HepG2 (cell line): ENCODE results near the gene PEX11B. TPM values are rescaled to one million over a fixed set of nuclear protein-coding genes. Genes with fewer than 3 reads are reported as not detected.

ENCODE experiments used
- ETV5 ChIP-seq: IDR thresholded peaks from 2 replicates; pipeline ENCODE4 v1.6.1; 2018; ENCODE audit warnings: missing biosample characterization, missing genetic modification reagents, inconsistent platforms, borderline replicate concordance
- FLYWCH1 ChIP-seq: sonication (generic); formaldehyde crosslinking; IDR thresholded peaks from 2 replicates; pipeline ENCODE4 v1.8.1; 2023; ENCODE audit warnings: mild to moderate bottlenecking, missing genetic modification reagents
- HNF4A ChIP-seq: sonication (generic); formaldehyde crosslinking; IDR thresholded peaks from 2 replicates; pipeline ENCODE4 v1.4.0; 2020; ENCODE audit warnings: missing genetic modification reagents
- PAWR ChIP-seq: sonication (generic); formaldehyde crosslinking; IDR thresholded peaks from 2 replicates; pipeline ENCODE4 v1.4.0; 2020; ENCODE audit warnings: missing genetic modification reagents, mild to moderate bottlenecking, borderline replicate concordance
- PHF8 ChIP-seq: sonication (generic); formaldehyde crosslinking; IDR thresholded peaks from 2 replicates; pipeline ENCODE4 v1.5.0; 2020; ENCODE audit warnings: missing genetic modification reagents
- RARA ChIP-seq: IDR thresholded peaks from 2 replicates; pipeline ENCODE4 v1.6.1; 2016; ENCODE audit warnings: missing genetic modification reagents, missing compliant biosample characterization
- ZBTB20 ChIP-seq: sonication (generic); formaldehyde crosslinking; IDR thresholded peaks from 2 replicates; pipeline ENCODE4 v1.8.1; 2023; ENCODE audit warnings: missing genetic modification reagents, low read depth, mild to moderate bottlenecking, borderline replicate concordance
- ZNF737 ChIP-seq: sonication (generic); formaldehyde crosslinking; IDR thresholded peaks from 2 replicates; pipeline ENCODE4 v1.5.0; 2020; ENCODE audit warnings: missing genetic modification reagents, mild to moderate bottlenecking, borderline replicate concordance
- polyA plus RNA-seq, 8 experiments: library from polyadenylated mRNA; depleted of rRNA in 3 of 8; stranded (reverse) in 7 of 8; unstranded in 1 of 8; fragments of >200 nt; fragmentation: Illumina TruSeq in 4 of 8; extraction: Trizol in 4 of 8; gene quantifications; 2 replicates each; pipeline versions ENCODE4 v1.2.1 to v1.2.3, GENCODE V29; 2011 to 2016; ENCODE audit warnings: low read depth in 4 of 8, missing spikeins in 1 of 8, mixed read lengths in 1 of 8; ENCODE audit not compliant: insufficient read depth in 1 of 8
- total RNA-seq, 5 experiments: library from RNA; depleted of rRNA; stranded (reverse); fragments of >200 nt; fragmentation: Illumina TruSeq; extraction: Trizol; gene quantifications; 2 replicates each; pipeline ENCODE4 v1.2.3, GENCODE V29; 2016; ENCODE audit warnings: low read depth in 1 of 5
- TF ChIP-seq, protein P1 (sequence below), 2 experiments: sonication (generic) in 1 of 2; formaldehyde crosslinking in 1 of 2; IDR thresholded peaks; 2 replicates each; pipeline versions ENCODE4 v1.6.1 to v1.9.0; 2014 to 2022; ENCODE audit warnings: antibody characterized with exemption in 1 of 2, borderline replicate concordance in 1 of 2, inconsistent platforms in 1 of 2, low read depth in 1 of 2, missing genetic modification reagents in 1 of 2
- TF ChIP-seq, protein P2 (sequence below): sonication (generic); formaldehyde crosslinking; IDR thresholded peaks from 2 replicates; pipeline ENCODE4 v1.4.0; 2020; ENCODE audit warnings: missing genetic modification reagents
- TF ChIP-seq, protein P3 (sequence below): sonication (generic); formaldehyde crosslinking; IDR thresholded peaks from 2 replicates; pipeline ENCODE4 v1.5.0; 2020; ENCODE audit warnings: mild to moderate bottlenecking, missing genetic modification reagents, borderline replicate concordance

PEX11B gene
- total and polyA plus RNA-seq, 2 of the 13 experiments (the other 11 are each of a cell fraction or from before 2014, with no cell fraction given), result 21.6 to 48.4 TPM

DNA sequence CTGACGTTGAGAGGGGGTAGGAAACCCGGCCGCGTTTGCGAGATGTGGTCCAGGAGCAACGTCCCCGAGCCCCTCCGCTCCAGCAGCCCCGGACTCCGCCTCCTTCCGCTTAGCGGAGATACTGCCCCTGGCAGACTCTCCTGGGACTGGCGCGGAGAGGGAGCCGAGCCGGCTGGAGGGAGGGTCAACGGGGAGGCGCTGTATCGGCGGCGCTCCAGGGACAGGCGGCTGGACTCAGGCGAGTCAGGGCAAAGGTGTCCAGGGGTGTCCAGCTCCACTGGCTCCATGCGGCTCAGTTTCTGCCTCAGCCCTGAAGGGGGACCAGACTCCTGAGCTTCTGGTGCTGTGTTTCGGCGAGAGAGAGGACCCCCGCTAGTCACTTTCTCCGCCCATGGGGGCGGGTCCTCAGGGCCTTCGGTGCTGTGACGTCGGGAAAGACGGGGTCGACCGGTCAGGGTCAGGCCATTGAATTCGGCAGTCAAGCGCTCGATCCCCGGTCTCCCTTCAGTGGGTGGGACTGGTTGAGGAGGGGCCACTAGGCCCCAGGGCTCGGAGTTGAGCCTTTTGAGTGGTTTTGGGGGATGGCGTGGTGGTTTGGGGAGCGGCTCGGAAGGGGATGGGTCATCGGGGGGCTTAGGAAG lies 42.1 kb upstream of the PEX11B start (continued):
- no peak for TF ChIP-seq FLYWCH1 (CRISPR knock-in tag)
- peak; percentile 78; the same call in 1 of the 2 replicates for TF ChIP-seq ZBTB20 (CRISPR knock-in tag)
- TF ChIP-seq ETV5 (CRISPR knock-in tag), result peak; percentile 71; the same call in 1 of the 2 replicates
- TF ChIP-seq, protein P1, sequence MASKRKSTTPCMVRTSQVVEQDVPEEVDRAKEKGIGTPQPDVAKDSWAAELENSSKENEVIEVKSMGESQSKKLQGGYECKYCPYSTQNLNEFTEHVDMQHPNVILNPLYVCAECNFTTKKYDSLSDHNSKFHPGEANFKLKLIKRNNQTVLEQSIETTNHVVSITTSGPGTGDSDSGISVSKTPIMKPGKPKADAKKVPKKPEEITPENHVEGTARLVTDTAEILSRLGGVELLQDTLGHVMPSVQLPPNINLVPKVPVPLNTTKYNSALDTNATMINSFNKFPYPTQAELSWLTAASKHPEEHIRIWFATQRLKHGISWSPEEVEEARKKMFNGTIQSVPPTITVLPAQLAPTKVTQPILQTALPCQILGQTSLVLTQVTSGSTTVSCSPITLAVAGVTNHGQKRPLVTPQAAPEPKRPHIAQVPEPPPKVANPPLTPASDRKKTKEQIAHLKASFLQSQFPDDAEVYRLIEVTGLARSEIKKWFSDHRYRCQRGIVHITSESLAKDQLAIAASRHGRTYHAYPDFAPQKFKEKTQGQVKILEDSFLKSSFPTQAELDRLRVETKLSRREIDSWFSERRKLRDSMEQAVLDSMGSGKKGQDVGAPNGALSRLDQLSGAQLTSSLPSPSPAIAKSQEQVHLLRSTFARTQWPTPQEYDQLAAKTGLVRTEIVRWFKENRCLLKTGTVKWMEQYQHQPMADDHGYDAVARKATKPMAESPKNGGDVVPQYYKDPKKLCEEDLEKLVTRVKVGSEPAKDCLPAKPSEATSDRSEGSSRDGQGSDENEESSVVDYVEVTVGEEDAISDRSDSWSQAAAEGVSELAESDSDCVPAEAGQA (IDR thresholded peaks at IDR 0.05; ENCODE audit: low read depth), result no peak
- TF ChIP-seq, protein P1 (CRISPR knock-in tag; IDR thresholded peaks at IDR 0.05; ENCODE audit: borderline replicate concordance), result no peak
- peak; percentile 17; the same call in 1 of the 2 replicates for TF ChIP-seq HNF4A (CRISPR knock-in tag)
- TF ChIP-seq PHF8 (CRISPR knock-in tag), result peak; percentile 60
- TF ChIP-seq PAWR (CRISPR knock-in tag), result peak; percentile 26; the same call in 1 of the 2 replicates
- TF ChIP-seq, protein P2, sequence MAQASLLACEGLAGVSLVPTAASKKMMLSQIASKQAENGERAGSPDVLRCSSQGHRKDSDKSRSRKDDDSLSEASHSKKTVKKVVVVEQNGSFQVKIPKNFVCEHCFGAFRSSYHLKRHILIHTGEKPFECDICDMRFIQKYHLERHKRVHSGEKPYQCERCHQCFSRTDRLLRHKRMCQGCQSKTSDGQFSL (CRISPR knock-in tag), result peak; percentile 57; the same call in 1 of the 2 replicates
- TF ChIP-seq, protein P3, sequence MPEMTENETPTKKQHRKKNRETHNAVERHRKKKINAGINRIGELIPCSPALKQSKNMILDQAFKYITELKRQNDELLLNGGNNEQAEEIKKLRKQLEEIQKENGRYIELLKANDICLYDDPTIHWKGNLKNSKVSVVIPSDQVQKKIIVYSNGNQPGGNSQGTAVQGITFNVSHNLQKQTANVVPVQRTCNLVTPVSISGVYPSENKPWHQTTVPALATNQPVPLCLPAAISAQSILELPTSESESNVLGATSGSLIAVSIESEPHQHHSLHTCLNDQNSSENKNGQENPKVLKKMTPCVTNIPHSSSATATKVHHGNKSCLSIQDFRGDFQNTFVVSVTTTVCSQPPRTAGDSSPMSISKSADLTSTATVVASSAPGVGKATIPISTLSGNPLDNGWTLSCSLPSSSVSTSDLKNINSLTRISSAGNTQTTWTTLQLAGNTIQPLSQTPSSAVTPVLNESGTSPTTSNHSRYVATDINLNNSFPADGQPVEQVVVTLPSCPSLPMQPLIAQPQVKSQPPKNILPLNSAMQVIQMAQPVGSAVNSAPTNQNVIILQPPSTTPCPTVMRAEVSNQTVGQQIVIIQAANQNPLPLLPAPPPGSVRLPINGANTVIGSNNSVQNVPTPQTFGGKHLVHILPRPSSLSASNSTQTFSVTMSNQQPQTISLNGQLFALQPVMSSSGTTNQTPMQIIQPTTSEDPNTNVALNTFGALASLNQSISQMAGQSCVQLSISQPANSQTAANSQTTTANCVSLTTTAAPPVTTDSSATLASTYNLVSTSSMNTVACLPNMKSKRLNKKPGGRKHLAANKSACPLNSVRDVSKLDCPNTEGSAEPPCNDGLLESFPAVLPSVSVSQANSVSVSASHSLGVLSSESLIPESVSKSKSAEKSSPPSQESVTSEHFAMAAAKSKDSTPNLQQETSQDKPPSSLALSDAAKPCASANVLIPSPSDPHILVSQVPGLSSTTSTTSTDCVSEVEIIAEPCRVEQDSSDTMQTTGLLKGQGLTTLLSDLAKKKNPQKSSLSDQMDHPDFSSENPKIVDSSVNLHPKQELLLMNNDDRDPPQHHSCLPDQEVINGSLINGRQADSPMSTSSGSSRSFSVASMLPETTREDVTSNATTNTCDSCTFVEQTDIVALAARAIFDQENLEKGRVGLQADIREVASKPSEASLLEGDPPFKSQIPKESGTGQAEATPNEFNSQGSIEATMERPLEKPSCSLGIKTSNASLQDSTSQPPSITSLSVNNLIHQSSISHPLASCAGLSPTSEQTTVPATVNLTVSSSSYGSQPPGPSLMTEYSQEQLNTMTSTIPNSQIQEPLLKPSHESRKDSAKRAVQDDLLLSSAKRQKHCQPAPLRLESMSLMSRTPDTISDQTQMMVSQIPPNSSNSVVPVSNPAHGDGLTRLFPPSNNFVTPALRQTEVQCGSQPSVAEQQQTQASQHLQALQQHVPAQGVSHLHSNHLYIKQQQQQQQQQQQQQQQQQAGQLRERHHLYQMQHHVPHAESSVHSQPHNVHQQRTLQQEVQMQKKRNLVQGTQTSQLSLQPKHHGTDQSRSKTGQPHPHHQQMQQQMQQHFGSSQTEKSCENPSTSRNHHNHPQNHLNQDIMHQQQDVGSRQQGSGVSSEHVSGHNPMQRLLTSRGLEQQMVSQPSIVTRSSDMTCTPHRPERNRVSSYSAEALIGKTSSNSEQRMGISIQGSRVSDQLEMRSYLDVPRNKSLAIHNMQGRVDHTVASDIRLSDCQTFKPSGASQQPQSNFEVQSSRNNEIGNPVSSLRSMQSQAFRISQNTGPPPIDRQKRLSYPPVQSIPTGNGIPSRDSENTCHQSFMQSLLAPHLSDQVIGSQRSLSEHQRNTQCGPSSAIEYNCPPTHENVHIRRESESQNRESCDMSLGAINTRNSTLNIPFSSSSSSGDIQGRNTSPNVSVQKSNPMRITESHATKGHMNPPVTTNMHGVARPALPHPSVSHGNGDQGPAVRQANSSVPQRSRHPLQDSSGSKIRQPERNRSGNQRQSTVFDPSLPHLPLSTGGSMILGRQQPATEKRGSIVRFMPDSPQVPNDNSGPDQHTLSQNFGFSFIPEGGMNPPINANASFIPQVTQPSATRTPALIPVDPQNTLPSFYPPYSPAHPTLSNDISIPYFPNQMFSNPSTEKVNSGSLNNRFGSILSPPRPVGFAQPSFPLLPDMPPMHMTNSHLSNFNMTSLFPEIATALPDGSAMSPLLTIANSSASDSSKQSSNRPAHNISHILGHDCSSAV (CRISPR knock-in tag), result no peak
- TF ChIP-seq ZNF737, result no peak
- 0 out of 2 replicates have a peak, but pooled peaks have one; percentile 23 for TF ChIP-seq RARA
